ENCODE results near the gene PIK3CB.
"Not testable (repeated sequence)": the region's sequence is repeated elsewhere in the genome, so short reads cannot be mapped to it uniquely, and the experiment has no call there.

Gene PIK3CB

GRCh38 chr3:138800248-138800647 lies 34.5 kb downstream of the PIK3CB start:
- no peak for TF ChIP-seq CTCF (conservative IDR thresholded peaks at IDR 0.05; ENCODE audit: low read depth, low read length)
- DNase-seq (ENCODE audit: low read depth), result no peak
- no peak overlapping the region for H3K4me3 ChIP-seq (ENCODE audit: low read length)

- no peak overlapping the region for H3K4me3 ChIP-seq (ENCODE audit: low read length)
- no peak for DNase-seq (ENCODE audit: low read depth)
- TF ChIP-seq CTCF (conservative IDR thresholded peaks at IDR 0.05; ENCODE audit: low read depth, low read length), result no peak
Observed at GRCh38 chr3:138799822-138800221, 34.9 kb downstream of the PIK3CB start.

- no peak for DNase-seq (ENCODE audit: low read depth)
Observed at GRCh38 chr3:138797508-138798038, 37.2 kb downstream of the PIK3CB start.

GRCh38 chr3:138796761-138797160 lies 38.0 kb downstream of the PIK3CB start:
- DNase-seq (ENCODE audit: low read depth), result no peak
- H3K4me3 ChIP-seq (ENCODE audit: low read length), result no peak overlapping the region
- no peak for TF ChIP-seq CTCF (conservative IDR thresholded peaks at IDR 0.05; ENCODE audit: low read depth, low read length)

More at GRCh38 chr3:138797508-138798038, 37.2 kb downstream of the PIK3CB start:
- no peak for TF ChIP-seq CTCF (conservative IDR thresholded peaks at IDR 0.05; ENCODE audit: low read depth, low read length)
- H3K4me3 ChIP-seq (ENCODE audit: low read length), result no peak overlapping the region

GRCh38 chr3:138786788-138787271 lies 47.9 kb downstream of the PIK3CB start:
- TF ChIP-seq CTCF (conservative IDR thresholded peaks at IDR 0.05; ENCODE audit: low read depth, low read length), result no peak
- DNase-seq (ENCODE audit: low read depth), result no peak
- H3K4me3 ChIP-seq (ENCODE audit: low read length), result no peak overlapping the region

GRCh38 chr3:138785951-138786350 lies 48.8 kb downstream of the PIK3CB start:
- no peak for DNase-seq (ENCODE audit: low read depth)
- H3K4me3 ChIP-seq (ENCODE audit: low read length), result no peak overlapping the region
- no peak for TF ChIP-seq CTCF (conservative IDR thresholded peaks at IDR 0.05; ENCODE audit: low read depth, low read length)

- DNase-seq (ENCODE audit: low read depth), result not testable (repeated sequence)
Observed at GRCh38 chr3:138785362-138785857, 49.3 kb downstream of the PIK3CB start.

More at GRCh38 chr3:138785362-138785857, 49.3 kb downstream of the PIK3CB start:
- H3K4me3 ChIP-seq (ENCODE audit: low read length), result not testable (repeated sequence)
